ENCODE data around the gene CFAP47.
"Not testable (repeated sequence)": the region's sequence is repeated elsewhere in the genome, so short reads cannot be mapped to it uniquely, and the experiment has no call there.

CFAP47 gene

GRCh38 chrX:36159254-36159653 is 239.7 kb downstream of the CFAP47 start:
- no peak overlapping the region for H3K27ac Mint-ChIP-seq
- H3K9me3 Mint-ChIP-seq: no peaks in the 10 kb centered on the region
- H3K36me3 Mint-ChIP-seq (ENCODE audit: low read depth): no peaks in the 10 kb centered on the region
- no peak overlapping the region for H3K4me3 Mint-ChIP-seq
- no peaks in the 10 kb centered on the region for H3K27me3 Mint-ChIP-seq (ENCODE audit: low read depth)
- H3K4me1 Mint-ChIP-seq (ENCODE audit: low read depth): no peaks in the 10 kb centered on the region

- Mint-ChIP-seq H3K9me3 (no peaks in the 10 kb centered on the region), H3K36me3 (ENCODE audit: low read depth) (no peaks in the 10 kb centered on the region), H3K27ac (no peak overlapping the region), H3K4me1 (ENCODE audit: low read depth) (no peaks in the 10 kb centered on the region), H3K4me3 (no peak overlapping the region), H3K27me3 (ENCODE audit: low read depth) (no peaks in the 10 kb centered on the region)
These were observed 240.5 kb downstream of the CFAP47 start for GRCh38 chrX:36160081-36160480.

DNA sequence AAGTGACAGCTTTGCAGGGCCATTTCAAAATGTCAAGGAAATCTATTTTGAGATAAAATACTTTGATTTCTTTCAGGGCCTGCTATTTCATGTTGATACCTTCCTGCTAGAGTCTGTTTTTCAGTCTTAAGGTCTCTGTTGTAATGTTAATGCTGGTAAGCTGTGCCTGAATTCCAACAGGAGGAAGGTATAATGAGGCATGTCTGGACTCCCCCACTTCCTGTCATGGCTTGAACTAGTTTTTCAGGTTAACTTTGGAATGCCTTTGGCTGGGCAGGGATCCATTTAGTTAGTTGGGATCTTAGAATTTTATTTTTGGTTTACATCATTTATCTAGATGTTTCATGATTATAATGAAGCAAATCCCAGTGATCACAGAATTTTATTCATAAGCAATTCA is 279.0 kb downstream of the CFAP47 start:
- H3K4me1 Mint-ChIP-seq (ENCODE audit: low read depth): no peaks in the 10 kb centered on the region
- no peaks in the 10 kb centered on the region for H3K36me3 Mint-ChIP-seq (ENCODE audit: low read depth)
- no peak overlapping the region for H3K27ac Mint-ChIP-seq
- H3K9me3 Mint-ChIP-seq: no peaks in the 10 kb centered on the region
- no peak overlapping the region for H3K4me3 Mint-ChIP-seq
- no peaks in the 10 kb centered on the region for H3K27me3 Mint-ChIP-seq (ENCODE audit: low read depth)

GRCh38 chrX:36199928-36200327 is 280.4 kb downstream of the CFAP47 start:
- Mint-ChIP-seq H3K9me3 (no peaks in the 10 kb centered on the region), H3K4me3 (no peak overlapping the region), H3K4me1 (ENCODE audit: low read depth) (no peaks in the 10 kb centered on the region), H3K27me3 (ENCODE audit: low read depth) (no peaks in the 10 kb centered on the region), H3K27ac (no peak overlapping the region), H3K36me3 (ENCODE audit: low read depth) (no peaks in the 10 kb centered on the region)

- H3K4me3 Mint-ChIP-seq: no peak overlapping the region
These were observed 295.4 kb downstream of the CFAP47 start for GRCh38 chrX:36214924-36215323.

GRCh38 chrX:36218801-36219200 is 299.3 kb downstream of the CFAP47 start:
- no peaks in the 10 kb centered on the region for H3K4me1 Mint-ChIP-seq (ENCODE audit: low read depth)
- H3K27ac Mint-ChIP-seq: no peak overlapping the region
- no peaks in the 10 kb centered on the region for H3K27me3 Mint-ChIP-seq (ENCODE audit: low read depth)
- H3K36me3 Mint-ChIP-seq (ENCODE audit: low read depth): no peaks in the 10 kb centered on the region
- H3K9me3 Mint-ChIP-seq: no peaks in the 10 kb centered on the region
- H3K4me3 Mint-ChIP-seq: no peak overlapping the region

More at GRCh38 chrX:36214924-36215323, 295.4 kb downstream of the CFAP47 start:
- no peaks in the 10 kb centered on the region for H3K27me3 Mint-ChIP-seq (ENCODE audit: low read depth)
- H3K36me3 Mint-ChIP-seq (ENCODE audit: low read depth): no peaks in the 10 kb centered on the region
- H3K4me1 Mint-ChIP-seq (ENCODE audit: low read depth): no peaks in the 10 kb centered on the region
- H3K9me3 Mint-ChIP-seq: no peaks in the 10 kb centered on the region
- no peak overlapping the region for H3K27ac Mint-ChIP-seq

DNA sequence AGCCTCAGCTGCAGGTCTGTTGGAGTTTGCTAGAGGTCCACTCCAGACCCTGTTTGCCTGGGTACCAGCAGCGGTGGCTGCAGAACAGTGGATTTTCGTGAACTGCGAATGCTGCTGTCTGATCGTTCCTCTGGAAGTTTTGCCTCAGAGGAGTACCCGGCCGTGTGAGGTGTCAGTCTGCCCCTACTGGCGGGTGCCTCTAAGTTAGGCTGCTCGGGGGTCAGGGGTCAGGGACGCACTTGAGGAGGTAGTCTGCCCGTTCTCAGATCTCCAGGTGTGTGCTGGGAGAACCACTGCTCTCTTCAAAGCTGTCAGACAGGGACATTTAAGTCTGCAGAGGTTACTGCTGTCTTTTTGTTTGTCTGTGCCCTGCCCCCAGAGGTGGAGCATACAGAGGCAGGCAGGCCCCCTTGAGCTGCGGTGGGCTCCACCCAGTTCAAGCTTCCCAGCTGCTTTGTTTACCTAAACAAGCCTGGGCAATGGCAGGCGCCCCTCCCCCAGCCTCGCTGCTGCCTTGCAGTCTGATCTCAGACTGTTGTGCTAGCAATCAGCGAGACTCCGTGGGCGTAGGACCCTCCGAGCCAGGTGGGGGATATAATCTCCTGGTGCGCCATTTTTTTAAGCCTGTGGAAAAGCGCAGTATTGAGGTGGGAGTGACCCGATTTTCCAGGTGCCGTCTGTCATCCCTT is 315.4 kb downstream of the CFAP47 start:
- H3K27me3 Mint-ChIP-seq (ENCODE audit: low read depth); H3K27ac Mint-ChIP-seq; H3K4me1 Mint-ChIP-seq (ENCODE audit: low read depth); H3K36me3 Mint-ChIP-seq (ENCODE audit: low read depth); H3K4me3 Mint-ChIP-seq; H3K9me3 Mint-ChIP-seq: not testable (repeated sequence)

- no peaks in the 10 kb centered on the region for H3K4me1 Mint-ChIP-seq (ENCODE audit: low read depth)
These were observed 321.9 kb downstream of the CFAP47 start for GRCh38 chrX:36241397-36241796.

DNA sequence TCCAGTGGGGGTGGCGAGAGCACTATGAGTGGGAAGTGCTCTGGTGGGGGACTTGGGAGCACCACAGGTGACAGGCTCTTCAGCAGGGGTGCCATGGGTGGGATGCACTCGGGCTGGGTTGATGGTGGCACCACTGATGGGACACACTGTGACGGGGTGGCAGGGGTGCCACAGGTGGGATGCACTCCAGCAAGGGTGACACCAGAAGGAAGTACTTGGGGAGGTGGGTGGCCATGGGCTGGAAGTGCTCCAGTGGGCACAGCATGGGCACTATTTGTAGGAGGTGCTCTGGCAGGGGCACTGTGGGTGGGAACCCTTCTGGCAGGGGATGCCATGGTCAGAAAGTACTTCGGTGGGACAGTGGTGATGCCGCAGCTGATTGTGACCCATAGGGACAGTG is 346.6 kb downstream of the CFAP47 start:
- H3K4me3 Mint-ChIP-seq: no peak overlapping the region
- no peak overlapping the region for H3K27ac Mint-ChIP-seq
- H3K36me3 Mint-ChIP-seq (ENCODE audit: low read depth): no peaks in the 10 kb centered on the region
- no peaks in the 10 kb centered on the region for H3K4me1 Mint-ChIP-seq (ENCODE audit: low read depth)
- H3K9me3 Mint-ChIP-seq: no peaks in the 10 kb centered on the region
- no peaks in the 10 kb centered on the region for H3K27me3 Mint-ChIP-seq (ENCODE audit: low read depth)

More at GRCh38 chrX:36241397-36241796, 321.9 kb downstream of the CFAP47 start:
- H3K36me3 Mint-ChIP-seq (ENCODE audit: low read depth): no peaks in the 10 kb centered on the region
- no peaks in the 10 kb centered on the region for H3K9me3 Mint-ChIP-seq
- no peak overlapping the region for H3K27ac Mint-ChIP-seq
- no peaks in the 10 kb centered on the region for H3K27me3 Mint-ChIP-seq (ENCODE audit: low read depth)
- no peak overlapping the region for H3K4me3 Mint-ChIP-seq

- no peak overlapping the region for H3K4me3 Mint-ChIP-seq
- H3K9me3 Mint-ChIP-seq: no peaks in the 10 kb centered on the region
- H3K27ac Mint-ChIP-seq: no peak overlapping the region
- no peaks in the 10 kb centered on the region for H3K36me3 Mint-ChIP-seq (ENCODE audit: low read depth)
- no peaks in the 10 kb centered on the region for H3K4me1 Mint-ChIP-seq (ENCODE audit: low read depth)
- H3K27me3 Mint-ChIP-seq (ENCODE audit: low read depth): no peaks in the 10 kb centered on the region
These were observed 390.6 kb downstream of the CFAP47 start for GRCh38 chrX:36310136-36310535.

DNA sequence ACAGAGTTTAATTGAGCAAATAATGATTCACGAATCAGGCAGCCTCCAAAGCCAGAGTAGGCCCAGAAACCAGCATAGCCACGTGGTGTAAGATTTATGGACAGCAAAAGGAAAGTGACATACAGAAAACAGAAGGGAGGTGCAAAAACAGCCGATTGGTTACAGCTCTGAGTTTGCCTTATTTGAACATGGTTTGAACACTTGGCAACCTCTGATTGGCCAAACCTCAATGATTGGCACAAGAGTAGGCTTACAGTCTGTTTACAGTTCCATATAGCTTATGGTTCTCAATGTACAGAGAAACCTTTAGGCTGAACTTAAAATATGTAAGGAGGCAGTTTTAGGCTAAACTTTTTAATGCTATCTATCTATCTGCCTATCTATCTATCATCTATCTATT is 394.8 kb downstream of the CFAP47 start:
- Mint-ChIP-seq H3K4me1 (ENCODE audit: low read depth) (no peaks in the 10 kb centered on the region), H3K36me3 (ENCODE audit: low read depth) (no peaks in the 10 kb centered on the region), H3K27ac (no peak overlapping the region), H3K27me3 (ENCODE audit: low read depth) (no peaks in the 10 kb centered on the region), H3K9me3 (no peaks in the 10 kb centered on the region), H3K4me3 (no peak overlapping the region)

GRCh38 chrX:36334572-36334971 is 415.0 kb downstream of the CFAP47 start:
- no peak overlapping the region for H3K4me3 Mint-ChIP-seq
- H3K27ac Mint-ChIP-seq: no peak overlapping the region
- no peaks in the 10 kb centered on the region for H3K4me1 Mint-ChIP-seq (ENCODE audit: low read depth)
- no peaks in the 10 kb centered on the region for H3K27me3 Mint-ChIP-seq (ENCODE audit: low read depth)
- no peaks in the 10 kb centered on the region for H3K9me3 Mint-ChIP-seq
- no peaks in the 10 kb centered on the region for H3K36me3 Mint-ChIP-seq (ENCODE audit: low read depth)

GRCh38 chrX:36336751-36337150 is 417.2 kb downstream of the CFAP47 start:
- no peaks in the 10 kb centered on the region for H3K36me3 Mint-ChIP-seq (ENCODE audit: low read depth)
- no peak overlapping the region for H3K27ac Mint-ChIP-seq
- H3K9me3 Mint-ChIP-seq: no peaks in the 10 kb centered on the region
- H3K4me1 Mint-ChIP-seq (ENCODE audit: low read depth): no peaks in the 10 kb centered on the region
- H3K27me3 Mint-ChIP-seq (ENCODE audit: low read depth): no peaks in the 10 kb centered on the region
- H3K4me3 Mint-ChIP-seq: no peak overlapping the region

DNA sequence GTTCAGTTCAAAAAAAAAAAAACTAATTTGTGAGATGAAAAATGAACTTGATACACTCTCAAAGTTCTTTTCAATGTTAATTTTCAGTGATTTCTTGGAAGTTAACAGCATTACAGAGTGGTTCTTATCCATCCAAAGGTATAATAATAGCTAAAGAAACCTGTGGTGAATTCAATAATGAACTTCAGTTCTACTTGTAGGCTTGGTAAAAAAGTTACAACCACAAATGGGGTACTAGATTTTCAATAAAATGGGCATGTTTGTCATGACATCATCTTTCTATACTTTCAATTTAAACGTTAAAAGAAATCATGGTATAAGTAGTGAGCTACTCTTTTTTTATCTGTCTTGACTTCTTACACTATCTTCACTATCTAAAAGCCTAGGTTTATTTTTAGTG is 424.8 kb downstream of the CFAP47 start:
- Mint-ChIP-seq H3K9me3 (no peaks in the 10 kb centered on the region), H3K27ac (no peak overlapping the region), H3K4me1 (ENCODE audit: low read depth) (no peaks in the 10 kb centered on the region), H3K4me3 (no peak overlapping the region), H3K27me3 (ENCODE audit: low read depth) (no peaks in the 10 kb centered on the region), H3K36me3 (ENCODE audit: low read depth) (no peaks in the 10 kb centered on the region)

DNA sequence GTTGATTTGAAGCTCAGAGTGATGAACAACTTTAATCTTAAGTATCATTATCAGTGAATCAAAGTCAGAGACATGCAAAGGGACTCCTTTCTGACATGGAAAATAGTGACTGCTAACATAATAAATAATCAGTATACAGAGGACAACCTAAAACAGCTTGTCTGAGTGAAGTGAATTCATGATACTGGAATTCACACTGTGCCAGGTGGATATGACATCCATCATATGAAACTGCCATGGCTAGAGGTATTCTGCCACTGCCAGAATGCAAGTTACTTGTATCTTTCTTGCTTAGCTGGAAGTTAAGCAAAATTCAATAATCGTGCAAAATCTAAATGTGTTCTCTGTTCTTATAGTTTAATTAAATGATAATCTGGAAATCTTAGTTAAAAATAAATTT is 429.0 kb downstream of the CFAP47 start:
- Mint-ChIP-seq H3K9me3 (no peaks in the 10 kb centered on the region), H3K4me3 (no peak overlapping the region), H3K4me1 (ENCODE audit: low read depth) (no peaks in the 10 kb centered on the region), H3K27me3 (ENCODE audit: low read depth) (no peaks in the 10 kb centered on the region), H3K36me3 (ENCODE audit: low read depth) (no peaks in the 10 kb centered on the region), H3K27ac (no peak overlapping the region)

- H3K27me3 Mint-ChIP-seq (ENCODE audit: low read depth): no peaks in the 10 kb centered on the region
- no peaks in the 10 kb centered on the region for H3K36me3 Mint-ChIP-seq (ENCODE audit: low read depth)
- H3K27ac Mint-ChIP-seq: no peak overlapping the region
- H3K9me3 Mint-ChIP-seq: no peaks in the 10 kb centered on the region
- no peaks in the 10 kb centered on the region for H3K4me1 Mint-ChIP-seq (ENCODE audit: low read depth)
- H3K4me3 Mint-ChIP-seq: no peak overlapping the region
These were observed 438.3 kb downstream of the CFAP47 start for GRCh38 chrX:36357855-36358254.

Measured in T-helper 1 cell treated with Interleukin-12 subunit alpha and Interleukin-12 subunit beta and Interleukin-4 antibody, amounts not matched to agents 30 μg/mL and 1 μg/mL, for 36 hours (primary cell).